HG02885 (cell line): ENCODE measurements around the gene GRIA4.

Experiments
- ATAC-seq: cut with Tn5 transposase; IDR thresholded peaks from one replicate; pipeline ENCODE4 v1.9.1; 2021; ENCODE audit warnings: mild to moderate bottlenecking; ENCODE audit not compliant: unreplicated experiment, poor library complexity

Gene GRIA4

GRCh38 chr11:106031202-106031810, 421.4 kb downstream of the GRIA4 start:
- no peak for ATAC-seq
